ENCODE results near the gene CDK6. TPM values are rescaled to one million over a fixed set of nuclear protein-coding genes. Genes with fewer than 3 reads are reported as not detected.

The CDK6 gene
- total RNA-seq, 1 experiment from 2014 or later, result 38.7 TPM

GRCh38 chr7:92769394-92769699 is 67.0 kb downstream of the CDK6 start:
- no peak for ATAC-seq
- H3K4me1 ChIP-seq (ENCODE audit: insufficient read depth, low read length), result peaks cover 40% of the 10 kb centered on the region
- H3K27me3 ChIP-seq (ENCODE audit: low read length), result no peaks in the 10 kb centered on the region
- DNase-seq, result no peak
- H3K27ac ChIP-seq (ENCODE audit: low read length), result no peak overlapping the region
- H2AFZ ChIP-seq (ENCODE audit: low read length), result no peak overlapping the region
- H3K9ac ChIP-seq (ENCODE audit: low read length), result no peak overlapping the region
- no peak overlapping the region for H3K4me2 ChIP-seq (ENCODE audit: low read length)
- peaks cover 31% of the 10 kb centered on the region for H3K79me2 ChIP-seq (ENCODE audit: low read length)
- H3F3A ChIP-seq (ENCODE audit: low read length, unreplicated experiment), result peaks cover 5% of the 10 kb centered on the region
- no peak for TF ChIP-seq EZH2phosphoT487 (IDR thresholded peaks at IDR 0.05; ENCODE audit: borderline replicate concordance, low read length)
- no peak for TF ChIP-seq EZH2 (IDR thresholded peaks at IDR 0.05; ENCODE audit: low read length, unreplicated experiment)
- TF ChIP-seq CTCF (conservative IDR thresholded peaks at IDR 0.05; ENCODE audit: low read depth, low read length), result no peak
- H4K20me1 ChIP-seq (ENCODE audit: low read length), result no peaks in the 10 kb centered on the region
- H3K36me3 ChIP-seq (ENCODE audit: low read depth, low read length), result no peaks in the 10 kb centered on the region
- H3K4me3 ChIP-seq (ENCODE audit: low read length), result no peak overlapping the region
- BruUV-seq (replicated peaks), result no TSS peak
- CTCF ChIA-PET, result no interaction called here
- H3K9me3 ChIP-seq (ENCODE audit: low read length), result no peaks in the 10 kb centered on the region
- intact Hi-C loops (cut with micrococcal nuclease), result loop anchor here (10.0 kb wide), 1 partner anchor 145 kb away; no protein-coding TSS in a partner anchor
- H3K9me2 ChIP-seq (replicated peaks; ENCODE audit: low read length), result no peaks in the 10 kb centered on the region
- POLR2A ChIA-PET (ENCODE audit: unreplicated experiment), result interaction anchor here (0.7 kb wide), 1 partner anchor 140 kb away, joined by 3 read pairs; no protein-coding TSS in a partner anchor

- Histone ChIP-seq H3K9me3 (ENCODE audit: low read length) (no peaks in the 10 kb centered on the region), H4K20me1 (ENCODE audit: low read length) (no peaks in the 10 kb centered on the region), H3K4me3 (ENCODE audit: low read length) (no peak overlapping the region), H2AFZ (ENCODE audit: low read length) (no peak overlapping the region), H3K36me3 (ENCODE audit: low read depth, low read length) (no peaks in the 10 kb centered on the region), H3K79me2 (ENCODE audit: low read length) (peaks cover 33% of the 10 kb centered on the region), H3K4me1 (ENCODE audit: insufficient read depth, low read length) (peaks cover 46% of the 10 kb centered on the region), H3K4me2 (ENCODE audit: low read length) (no peak overlapping the region), H3F3A (ENCODE audit: low read length, unreplicated experiment) (peaks cover 7% of the 10 kb centered on the region), H3K9me2 (replicated peaks; ENCODE audit: low read length) (no peaks in the 10 kb centered on the region), H3K9ac (ENCODE audit: low read length) (no peak overlapping the region), H3K27me3 (ENCODE audit: low read length) (no peaks in the 10 kb centered on the region), H3K27ac (ENCODE audit: low read length) (no peak overlapping the region)
- intact Hi-C loops (cut with micrococcal nuclease), result loop anchor here (10.0 kb wide), 1 partner anchor 146 kb away; no protein-coding TSS in a partner anchor
- ChIA-PET POLR2A (ENCODE audit: unreplicated experiment) (interaction anchor here (0.7 kb wide), 1 partner anchor 139 kb away, joined by 3 read pairs; no protein-coding TSS in a partner anchor), CTCF (no interaction called here)
- DNase-seq (peak; percentile 29), ATAC-seq (no peak; the same call in 1 of the 2 replicates)
- BruUV-seq (replicated peaks), result no TSS peak
- no peak for TF ChIP-seq EZH2phosphoT487 (IDR thresholded peaks at IDR 0.05; ENCODE audit: borderline replicate concordance, low read length)
- TF ChIP-seq EZH2 (IDR thresholded peaks at IDR 0.05; ENCODE audit: low read length, unreplicated experiment), result no peak
- no peak for TF ChIP-seq CTCF (conservative IDR thresholded peaks at IDR 0.05; ENCODE audit: low read depth, low read length)
Observed at GRCh38 chr7:92768501-92769393, 67.6 kb downstream of the CDK6 start.
